ENCODE data around the gene HTR5A.
A peak's percentile ranks its signal among the peaks of the same experiment; 100 is the strongest.

The HTR5A gene

DNA sequence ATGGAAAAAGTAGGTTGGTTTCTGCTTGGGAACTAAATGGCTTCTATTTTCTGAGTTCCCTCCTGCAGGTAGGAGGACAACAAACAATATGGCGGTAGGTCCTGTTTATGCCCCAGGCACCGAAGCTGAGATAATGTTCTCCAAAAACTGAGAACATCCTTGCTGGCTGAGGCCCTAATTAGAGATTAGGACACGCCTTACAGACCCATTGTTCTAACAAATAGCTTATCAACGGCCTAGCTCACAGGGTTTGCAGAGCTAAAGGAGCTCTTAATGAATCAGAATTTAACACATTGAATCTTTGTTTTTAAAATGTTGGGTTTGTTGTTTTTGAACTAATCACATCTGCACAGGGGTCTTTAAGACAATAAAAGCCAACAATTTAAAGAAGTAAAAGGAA is 37.0 kb downstream of the HTR5A start:
- Histone ChIP-seq H3K9me3 (ENCODE audit: control insufficient read depth in 5 of 5, low read length in 5 of 5) (no peaks in the 10 kb centered on the region), H3K27ac (ENCODE audit: low read depth, low read length) (no peak overlapping the region), H3K36me3 (ENCODE audit: control insufficient read depth in 5 of 5, insufficient read depth in 5 of 5, low read length in 5 of 5) (no peaks in the 10 kb centered on the region), H3K4me1 (ENCODE audit: control insufficient read depth in 5 of 5, insufficient read depth in 5 of 5, low read length in 5 of 5) (peaks cover 0 to 6% (median 0%) of the 10 kb centered on the region in 5 donors), H3K4me3 (ENCODE audit: low read depth in 1 of 5, low read length in 5 of 5) (no peak overlapping the region), H3K27me3 (ENCODE audit: control insufficient read depth in 5 of 5, insufficient read depth in 4 of 5, low read length in 5 of 5) (peaks cover 10 to 31% (median 16%) of the 10 kb centered on the region in 5 donors), H3K9ac (ENCODE audit: low read length in 5 of 5) (no peak overlapping the region)

GRCh38 chr7:155108144-155108901 is 38.2 kb downstream of the HTR5A start:
- Histone ChIP-seq H3K27ac (ENCODE audit: low read depth, low read length) (no peak overlapping the region), H3K9ac (ENCODE audit: low read length in 5 of 5) (no peak overlapping the region), H3K4me3 (ENCODE audit: low read depth in 1 of 5, low read length in 5 of 5) (no peak overlapping the region), H3K27me3 (ENCODE audit: control insufficient read depth in 5 of 5, insufficient read depth in 4 of 5, low read length in 5 of 5) (peaks cover 12 to 29% (median 16%) of the 10 kb centered on the region in 5 donors), H3K9me3 (ENCODE audit: control insufficient read depth in 5 of 5, low read length in 5 of 5) (no peaks in the 10 kb centered on the region), H3K36me3 (ENCODE audit: control insufficient read depth in 5 of 5, insufficient read depth in 5 of 5, low read length in 5 of 5) (no peaks in the 10 kb centered on the region), H3K4me1 (ENCODE audit: control insufficient read depth in 5 of 5, insufficient read depth in 5 of 5, low read length in 5 of 5) (peaks cover 0 to 4% (median 0%) of the 10 kb centered on the region in 5 donors)

DNA sequence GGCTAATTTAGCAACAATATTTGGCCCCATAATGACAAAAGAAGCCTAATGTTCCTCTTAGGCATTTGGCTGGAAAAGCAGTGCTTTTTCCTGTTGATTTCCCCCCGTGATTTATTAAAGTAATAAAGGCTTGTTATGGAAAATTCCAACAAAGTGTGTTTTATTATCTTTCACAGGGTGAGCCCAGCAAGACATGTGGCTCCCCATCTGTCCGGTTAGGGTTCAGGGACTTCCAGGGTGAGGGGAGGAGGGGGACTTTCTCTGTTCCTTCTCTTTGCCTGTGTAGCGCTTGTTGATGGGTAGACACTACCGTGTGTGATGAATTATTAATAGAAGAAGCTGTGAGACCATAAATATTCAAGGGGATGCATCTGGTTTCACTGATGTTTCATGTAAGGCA is 39.0 kb downstream of the HTR5A start:
- Histone ChIP-seq H3K4me3 (ENCODE audit: low read depth in 1 of 5, low read length in 5 of 5) (no peak overlapping the region), H3K9me3 (ENCODE audit: control insufficient read depth in 5 of 5, low read length in 5 of 5) (no peaks in the 10 kb centered on the region), H3K36me3 (ENCODE audit: control insufficient read depth in 5 of 5, insufficient read depth in 5 of 5, low read length in 5 of 5) (no peaks in the 10 kb centered on the region), H3K27ac (ENCODE audit: low read depth, low read length) (no peak overlapping the region), H3K4me1 (ENCODE audit: control insufficient read depth in 5 of 5, insufficient read depth in 5 of 5, low read length in 5 of 5) (no peaks in the 10 kb centered on the region), H3K9ac (ENCODE audit: low read length in 5 of 5) (no peak overlapping the region), H3K27me3 (ENCODE audit: control insufficient read depth in 5 of 5, insufficient read depth in 4 of 5, low read length in 5 of 5) (peaks cover 12 to 25% (median 16%) of the 10 kb centered on the region in 5 donors)

DNA sequence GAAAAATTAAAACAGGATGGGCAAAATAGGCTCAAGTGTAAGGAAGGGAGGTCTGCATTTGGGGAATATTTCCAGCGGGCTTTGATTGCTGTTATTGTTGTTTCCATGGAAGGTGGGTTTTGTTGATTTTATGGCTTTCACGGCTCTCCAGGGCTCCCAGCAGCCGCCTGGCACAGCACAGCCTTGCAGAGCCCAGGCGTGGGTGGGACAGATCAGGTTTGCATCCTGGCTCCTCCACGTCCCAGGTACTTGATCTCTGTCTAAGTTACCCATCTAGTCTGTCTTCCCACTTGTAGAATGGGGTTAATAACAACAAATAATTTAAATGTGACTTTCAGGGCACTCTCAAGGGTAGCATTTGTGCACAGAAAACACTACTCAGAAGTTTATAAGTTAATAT is 45.2 kb downstream of the HTR5A start:
- Histone ChIP-seq H3K4me1 (ENCODE audit: control insufficient read depth in 5 of 5, insufficient read depth in 5 of 5, low read length in 5 of 5) (no peaks in the 10 kb centered on the region), H3K9me3 (ENCODE audit: control insufficient read depth in 5 of 5, low read length in 5 of 5) (peaks cover 0 to 10% (median 8%) of the 10 kb centered on the region in 5 donors), H3K9ac (ENCODE audit: low read length in 5 of 5) (no peak overlapping the region), H3K27me3 (ENCODE audit: control insufficient read depth in 5 of 5, insufficient read depth in 4 of 5, low read length in 5 of 5) (peaks cover 5 to 9% (median 6%) of the 10 kb centered on the region in 5 donors), H3K4me3 (ENCODE audit: low read depth in 1 of 5, low read length in 5 of 5) (no peak overlapping the region), H3K27ac (ENCODE audit: low read depth, low read length) (no peak overlapping the region), H3K36me3 (ENCODE audit: control insufficient read depth in 5 of 5, insufficient read depth in 5 of 5, low read length in 5 of 5) (no peaks in the 10 kb centered on the region)

GRCh38 chr7:155119801-155120382 is 49.8 kb downstream of the HTR5A start:
- H3K9me3 ChIP-seq (ENCODE audit: control insufficient read depth in 5 of 5, low read length in 5 of 5), result peaks cover 0 to 20% (median 13%) of the 10 kb centered on the region in 5 donors
- peak overlapping the region in 1 of 5 donors; percentile 5 for H3K4me3 ChIP-seq (ENCODE audit: low read depth in 1 of 5, low read length in 5 of 5)
- H3K36me3 ChIP-seq (ENCODE audit: control insufficient read depth in 5 of 5, insufficient read depth in 5 of 5, low read length in 5 of 5), result no peaks in the 10 kb centered on the region
- peaks cover 0 to 5% (median 2%) of the 10 kb centered on the region in 5 donors for H3K27me3 ChIP-seq (ENCODE audit: control insufficient read depth in 5 of 5, insufficient read depth in 4 of 5, low read length in 5 of 5)
- H3K27ac ChIP-seq (ENCODE audit: low read depth, low read length), result no peak overlapping the region
- H3K9ac ChIP-seq (ENCODE audit: low read length in 5 of 5), result no peak overlapping the region
- H3K4me1 ChIP-seq (ENCODE audit: control insufficient read depth in 5 of 5, insufficient read depth in 5 of 5, low read length in 5 of 5), result no peaks in the 10 kb centered on the region

DNA sequence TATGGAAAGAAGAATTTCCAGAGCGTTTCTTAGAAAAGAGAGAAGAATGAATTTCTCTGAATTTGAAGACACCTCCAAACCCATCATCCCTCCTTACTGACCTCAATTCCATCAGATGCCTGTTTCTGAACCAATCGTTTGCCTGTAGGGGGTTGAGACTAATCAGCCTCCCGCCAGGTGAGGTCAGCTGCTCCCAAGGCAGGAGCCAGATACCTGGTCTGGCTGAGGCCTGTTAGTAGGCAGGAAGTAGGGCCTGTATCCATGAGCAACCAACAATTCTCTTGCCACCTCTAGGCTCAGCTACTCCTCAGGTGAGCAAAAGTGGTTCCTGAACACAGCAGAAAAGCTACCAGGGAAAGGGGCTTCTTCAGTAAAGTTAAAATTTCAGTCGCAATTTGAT is 50.3 kb downstream of the HTR5A start:
- peaks cover 0 to 5% (median 2%) of the 10 kb centered on the region in 5 donors for H3K27me3 ChIP-seq (ENCODE audit: control insufficient read depth in 5 of 5, insufficient read depth in 4 of 5, low read length in 5 of 5)
- peaks cover 0 to 20% (median 13%) of the 10 kb centered on the region in 5 donors for H3K9me3 ChIP-seq (ENCODE audit: control insufficient read depth in 5 of 5, low read length in 5 of 5)
- H3K36me3 ChIP-seq (ENCODE audit: control insufficient read depth in 5 of 5, insufficient read depth in 5 of 5, low read length in 5 of 5), result no peaks in the 10 kb centered on the region
- H3K4me3 ChIP-seq (ENCODE audit: low read depth in 1 of 5, low read length in 5 of 5), result no peak overlapping the region
- no peaks in the 10 kb centered on the region for H3K4me1 ChIP-seq (ENCODE audit: control insufficient read depth in 5 of 5, insufficient read depth in 5 of 5, low read length in 5 of 5)
- no peak overlapping the region for H3K27ac ChIP-seq (ENCODE audit: low read depth, low read length)
- no peak overlapping the region for H3K9ac ChIP-seq (ENCODE audit: low read length in 5 of 5)

GRCh38 chr7:155122831-155123230 is 52.7 kb downstream of the HTR5A start:
- peaks cover 0 to 5% (median 0%) of the 10 kb centered on the region in 5 donors for H3K27me3 ChIP-seq (ENCODE audit: control insufficient read depth in 5 of 5, insufficient read depth in 4 of 5, low read length in 5 of 5)
- H3K4me1 ChIP-seq (ENCODE audit: control insufficient read depth in 5 of 5, insufficient read depth in 5 of 5, low read length in 5 of 5), result no peaks in the 10 kb centered on the region
- H3K9me3 ChIP-seq (ENCODE audit: control insufficient read depth in 5 of 5, low read length in 5 of 5), result peaks cover 0 to 20% (median 13%) of the 10 kb centered on the region in 5 donors
- H3K9ac ChIP-seq (ENCODE audit: low read length in 5 of 5), result no peak overlapping the region
- H3K36me3 ChIP-seq (ENCODE audit: control insufficient read depth in 5 of 5, insufficient read depth in 5 of 5, low read length in 5 of 5), result no peaks in the 10 kb centered on the region
- H3K27ac ChIP-seq (ENCODE audit: low read depth, low read length), result no peak overlapping the region
- no peak overlapping the region for H3K4me3 ChIP-seq (ENCODE audit: low read depth in 1 of 5, low read length in 5 of 5)

- H3K36me3 ChIP-seq (ENCODE audit: control insufficient read depth in 5 of 5, insufficient read depth in 5 of 5, low read length in 5 of 5), result no peaks in the 10 kb centered on the region
- no peaks in the 10 kb centered on the region for H3K4me1 ChIP-seq (ENCODE audit: control insufficient read depth in 5 of 5, insufficient read depth in 5 of 5, low read length in 5 of 5)
- no peak overlapping the region for H3K9ac ChIP-seq (ENCODE audit: low read length in 5 of 5)
- H3K27me3 ChIP-seq (ENCODE audit: control insufficient read depth in 5 of 5, insufficient read depth in 4 of 5, low read length in 5 of 5), result peaks cover 0 to 5% (median 0%) of the 10 kb centered on the region in 5 donors
- no peak overlapping the region for H3K27ac ChIP-seq (ENCODE audit: low read depth, low read length)
- H3K9me3 ChIP-seq (ENCODE audit: control insufficient read depth in 5 of 5, low read length in 5 of 5), result peaks cover 0 to 20% (median 13%) of the 10 kb centered on the region in 5 donors
- no peak overlapping the region for H3K4me3 ChIP-seq (ENCODE audit: low read depth in 1 of 5, low read length in 5 of 5)
Measured at GRCh38 chr7:155123413-155123812, 53.3 kb downstream of the HTR5A start.

DNA sequence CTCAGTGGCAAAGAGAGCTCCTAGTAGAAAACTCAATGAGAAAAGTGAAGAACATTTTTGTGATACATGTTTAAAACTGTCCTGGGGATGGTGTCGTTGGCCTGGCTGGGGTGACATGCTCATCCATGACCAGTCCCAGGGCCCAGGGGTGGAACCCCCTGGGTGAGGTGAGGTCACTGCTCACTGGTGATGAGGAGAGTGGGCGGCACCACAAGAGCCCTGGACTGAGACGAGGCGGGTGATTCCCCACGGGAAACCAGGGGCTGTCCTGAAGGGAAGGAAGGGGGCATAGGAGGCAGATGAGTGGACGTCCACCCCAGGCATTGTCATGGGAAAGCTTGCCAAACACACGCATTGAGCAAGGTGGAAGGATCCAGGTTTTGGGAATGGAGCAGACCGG is 54.6 kb downstream of the HTR5A start:
- Histone ChIP-seq H3K9ac (ENCODE audit: low read length in 5 of 5) (no peak overlapping the region), H3K27me3 (ENCODE audit: control insufficient read depth in 5 of 5, insufficient read depth in 4 of 5, low read length in 5 of 5) (peaks cover 0 to 5% (median 2%) of the 10 kb centered on the region in 5 donors), H3K9me3 (ENCODE audit: control insufficient read depth in 5 of 5, low read length in 5 of 5) (peaks cover 0 to 16% (median 11%) of the 10 kb centered on the region in 5 donors), H3K36me3 (ENCODE audit: control insufficient read depth in 5 of 5, insufficient read depth in 5 of 5, low read length in 5 of 5) (no peaks in the 10 kb centered on the region), H3K4me3 (ENCODE audit: low read depth in 1 of 5, low read length in 5 of 5) (no peak overlapping the region), H3K27ac (ENCODE audit: low read depth, low read length) (no peak overlapping the region), H3K4me1 (ENCODE audit: control insufficient read depth in 5 of 5, insufficient read depth in 5 of 5, low read length in 5 of 5) (no peaks in the 10 kb centered on the region)

GRCh38 chr7:155129186-155129585 is 59.1 kb downstream of the HTR5A start:
- H3K9ac ChIP-seq (ENCODE audit: low read length in 5 of 5), result no peak overlapping the region
- peaks cover 0 to 4% (median 0%) of the 10 kb centered on the region in 5 donors for H3K27me3 ChIP-seq (ENCODE audit: control insufficient read depth in 5 of 5, insufficient read depth in 4 of 5, low read length in 5 of 5)
- no peak overlapping the region for H3K27ac ChIP-seq (ENCODE audit: low read depth, low read length)
- H3K36me3 ChIP-seq (ENCODE audit: control insufficient read depth in 5 of 5, insufficient read depth in 5 of 5, low read length in 5 of 5), result no peaks in the 10 kb centered on the region
- H3K4me1 ChIP-seq (ENCODE audit: control insufficient read depth in 5 of 5, insufficient read depth in 5 of 5, low read length in 5 of 5), result peaks cover 0 to 2% (median 0%) of the 10 kb centered on the region in 5 donors
- H3K9me3 ChIP-seq (ENCODE audit: control insufficient read depth in 5 of 5, low read length in 5 of 5), result peaks cover 0 to 4% (median 0%) of the 10 kb centered on the region in 5 donors
- H3K4me3 ChIP-seq (ENCODE audit: low read depth in 1 of 5, low read length in 5 of 5), result no peak overlapping the region

Data from subcutaneous abdominal adipose tissue (tissue), 5 donors.